B cell (primary cell): ENCODE results near the gene AKAP6. TPM values are rescaled to one million over a fixed set of nuclear protein-coding genes. Genes with fewer than 3 reads are reported as not detected.
"Not testable (repeated sequence)": the region's sequence is repeated elsewhere in the genome, so short reads cannot be mapped to it uniquely, and the experiment has no call there.

Source experiments
- ATAC-seq: fragments of 200-7000 bp; cut with Tn5 transposase; one replicate; pipeline ENCODE4 v1.10.0; 2021; ENCODE audit warnings: low read depth, mild to moderate bottlenecking, moderate number of reproducible peaks, moderate library complexity
- CTCF ChIA-PET: fragments of 350-600 bp; sonication (Branson Sonifier 250); formaldehyde crosslinking; loops from one replicate; lab custom pipeline; 2021; ENCODE audit warnings: antibody characterized with exemption, inconsistent platforms; lab: Charles Lee
- POLR2A ChIA-PET: fragments of 350-600 bp; sonication (Branson Sonifier 250); formaldehyde crosslinking; loops from one replicate; lab custom pipeline; 2021; ENCODE audit warnings: antibody characterized with exemption; lab: Charles Lee
- DNase-seq: peaks from one replicate; pipeline ENCODE4 v3.0.0; 2013
- H2AFZ ChIP-seq: 2 replicates; pipeline ENCODE4 v1.6.1; 2012; ENCODE audit warnings: mild to moderate bottlenecking, low read depth, low read length; ENCODE audit not compliant: insufficient read depth, poor library complexity, severe bottlenecking
- H3K27ac ChIP-seq, 2 donors: 1 replicate in 1 of 2; 2 replicates in 1 of 2; pipeline ENCODE4 v1.5.1; 2012 to 2013; ENCODE audit warnings: low read length in 2 of 2, mild to moderate bottlenecking in 2 of 2, moderate library complexity in 1 of 2
- H3K27me3 ChIP-seq, 4 experiments: fragments of 200-600 bp in 1 of 4; sonication (generic) in 1 of 4; replicated peaks in 1 of 4; 1 replicate in 2 of 4; 2 replicates in 2 of 4; pipeline versions ENCODE4 v1.6.1 to v1.7.0; 2013 to 2016; ENCODE audit warnings: low read length in 3 of 4, mild to moderate bottlenecking in 2 of 4, mixed read lengths in 1 of 4, moderate library complexity in 1 of 4; ENCODE audit not compliant: insufficient read depth in 4 of 4, control insufficient read depth in 3 of 4; ENCODE audit errors: control extremely low read depth in 1 of 4
- H3K36me3 ChIP-seq, 2 experiments: replicated peaks in 1 of 2; 1 replicate in 1 of 2; 2 replicates in 1 of 2; pipeline versions ENCODE4 v1.6.1 to v1.7.1; 2013; ENCODE audit warnings: low read length in 1 of 2; ENCODE audit not compliant: insufficient read depth in 2 of 2, control insufficient read depth in 1 of 2; ENCODE audit errors: control extremely low read depth in 1 of 2, extremely low read depth in 1 of 2
- H3K4me1 ChIP-seq, 2 donors: fragments of 200-600 bp in 1 of 2; sonication (generic) in 1 of 2; 1 replicate in 1 of 2; 2 replicates in 1 of 2; pipeline versions ENCODE4 v1.5.1 to v1.6.1; 2013 to 2017; ENCODE audit warnings: low read length in 2 of 2; ENCODE audit not compliant: control insufficient read depth in 2 of 2, insufficient read depth in 2 of 2
- H3K4me2 ChIP-seq: replicated peaks from 2 replicates; pipeline ENCODE3; 2012; ENCODE audit warnings: mild to moderate bottlenecking, low read depth, low read length; ENCODE audit not compliant: poor library complexity, severe bottlenecking
- H3K4me3 ChIP-seq, 5 experiments: fragments of 200-600 bp in 1 of 5; sonication (generic) in 1 of 5; 1 replicate in 3 of 5; 2 replicates in 2 of 5; pipeline versions ENCODE4 v1.5.1 to v1.7.0; 2011 to 2016; ENCODE audit warnings: low read length in 4 of 5, mild to moderate bottlenecking in 4 of 5, low read depth in 2 of 5, control low read depth in 1 of 5, moderate library complexity in 1 of 5; ENCODE audit not compliant: insufficient read depth in 1 of 5; ENCODE audit errors: control extremely low read depth in 1 of 5, extremely low read depth in 1 of 5
- H3K79me2 ChIP-seq: fragments of 200-600 bp; sonication (generic); one replicate; pipeline ENCODE4 v1.6.0; 2016; ENCODE audit warnings: low read length; ENCODE audit not compliant: control insufficient read depth, insufficient read depth
- H3K9ac ChIP-seq: fragments of 200-600 bp; sonication (generic); 2 replicates; pipeline ENCODE4 v1.6.1; 2017; ENCODE audit warnings: mild to moderate bottlenecking, low read length, moderate library complexity
- H3K9me3 ChIP-seq, 3 donors: one replicate each; pipeline versions ENCODE4 v1.6.1 to v1.7.1; 2013; ENCODE audit warnings: low read length in 2 of 3; ENCODE audit not compliant: control insufficient read depth in 2 of 3, insufficient read depth in 1 of 3; ENCODE audit errors: control extremely low read depth in 1 of 3
- H4K20me1 ChIP-seq: 2 replicates; pipeline ENCODE4 v1.6.0; 2012; ENCODE audit warnings: mild to moderate bottlenecking, low read length; ENCODE audit not compliant: insufficient read depth, control insufficient read depth, poor library complexity, severe bottlenecking
- H3K27ac Mint-ChIP-seq: one replicate; pipeline ENCODE4 v1.8.0; 2021; ENCODE audit warnings: mixed read lengths
- H3K27me3 Mint-ChIP-seq: one replicate; pipeline ENCODE4 v1.8.0; 2021; ENCODE audit warnings: mixed read lengths
- H3K4me1 Mint-ChIP-seq: one replicate; pipeline ENCODE4 v1.8.0; 2021; ENCODE audit warnings: mixed read lengths
- H3K4me3 Mint-ChIP-seq: one replicate; pipeline ENCODE4 v1.8.0; 2021; ENCODE audit warnings: mixed read lengths
- H3K9me3 Mint-ChIP-seq: one replicate; pipeline ENCODE4 v1.8.0; 2022; ENCODE audit warnings: mixed read lengths; ENCODE audit not compliant: insufficient read depth
- EZH2 ChIP-seq: IDR thresholded peaks from 2 replicates; pipeline ENCODE4 v1.6.1; 2012; ENCODE audit warnings: borderline replicate concordance, low read depth, mild to moderate bottlenecking, moderate library complexity, low read length; ENCODE audit not compliant: insufficient read depth, poor library complexity, severe bottlenecking
- WGBS: methylation state at CpG from one replicate; pipeline ENCODE4 v1.1.5; 2013; ENCODE audit warnings: missing lambda C conversion rate; ENCODE audit not compliant: insufficient coverage; 5-methylcytosine and 5-hydroxymethylcytosine counted together
- intact Hi-C: fragments of 100-400 bp; cut with micrococcal nuclease; formaldehyde crosslinking; loops from one replicate; pipeline ENCODE4 v1.10.0; 2022
- polyA plus RNA-seq: library from polyadenylated mRNA; depleted of rRNA; stranded (reverse); fragments of >200 nt; gene quantifications from 2 replicates; pipeline ENCODE4 v1.2.3, GENCODE V29; 2012
- total RNA-seq, 2 donors: library from RNA; stranded (reverse); fragments of 120-200 nt in 1 of 2; gene quantifications; 1 replicate in 1 of 2; 2 replicates in 1 of 2; pipeline versions ENCODE4 v1.2.3 to v1.2.4, GENCODE V29; 2013 to 2022
- TF ChIP-seq, protein P1 (sequence below): fragments of 200-600 bp; IDR thresholded peaks from one replicate; pipeline ENCODE4 v1.8.0; 2022; ENCODE audit warnings: antibody characterized with exemption, mild to moderate bottlenecking

The AKAP6 gene
- total and polyA plus RNA-seq, 2 donors (not counting 1 experiment from before 2014, with no cell fraction given), result 1.4 to 2.8 TPM

DNA sequence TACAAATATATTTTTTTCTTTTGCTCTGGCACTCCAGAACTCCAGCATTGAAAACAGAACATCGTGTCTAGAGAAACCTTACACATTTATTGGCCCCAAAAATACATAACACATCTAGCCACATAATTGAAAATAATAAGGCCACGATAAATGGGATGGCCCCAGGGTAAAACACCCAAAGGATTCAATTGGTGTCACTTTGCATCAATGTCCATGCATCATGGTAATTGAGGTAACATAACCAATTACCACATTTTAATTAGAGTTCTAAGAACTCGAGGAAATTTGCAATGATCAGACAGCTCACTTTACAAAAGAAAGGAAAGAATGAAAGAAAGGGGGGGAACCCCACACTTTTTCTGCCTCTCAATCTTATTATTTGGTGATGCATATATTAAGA lies 457.8 kb downstream of the AKAP6 start:
- intact Hi-C loops, result no loop called here
- POLR2A ChIA-PET, result no interaction called here

DNA sequence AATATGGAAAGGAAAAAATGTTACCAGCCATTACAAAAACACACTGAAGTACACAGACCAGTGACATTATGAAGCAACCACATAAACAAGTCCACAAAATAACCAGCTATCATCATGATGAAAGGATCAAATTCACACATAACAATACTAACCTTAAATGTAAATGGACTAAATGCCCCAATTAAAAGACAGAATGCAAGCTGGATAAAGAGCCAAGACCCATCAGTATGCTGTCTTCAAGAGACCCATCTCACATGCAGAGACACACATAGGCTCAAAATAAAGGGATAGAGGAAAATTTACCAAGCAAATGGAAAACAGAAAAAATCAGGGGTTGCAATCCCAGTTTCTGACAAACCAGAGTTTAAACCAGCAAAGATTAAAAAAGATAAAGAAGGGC lies 463.9 kb downstream of the AKAP6 start:
- CTCF ChIA-PET, H3K27me3 ChIP-seq, ATAC-seq, POLR2A ChIA-PET, H3K4me3 ChIP-seq, H3K27ac Mint-ChIP-seq, H3K4me1 Mint-ChIP-seq, H2AFZ ChIP-seq, H3K4me2 ChIP-seq, intact Hi-C loops, H3K4me3 Mint-ChIP-seq, H3K27ac ChIP-seq, H4K20me1 ChIP-seq, DNase-seq, H3K27me3 Mint-ChIP-seq, H3K9ac ChIP-seq, H3K4me1 ChIP-seq, H3K36me3 ChIP-seq, H3K79me2 ChIP-seq: not testable (repeated sequence)
- peaks cover 10% of the 10 kb centered on the region for H3K9me3 Mint-ChIP-seq
- peaks cover 0 to 15% (median 1%) of the 10 kb centered on the region in 3 donors for H3K9me3 ChIP-seq

More for the DNA sequence above, 457.8 kb downstream of the AKAP6 start:
- no peak overlapping the region for H2AFZ ChIP-seq
- H3K4me2 ChIP-seq, result no peak overlapping the region
- no peak for TF ChIP-seq EZH2
- TF ChIP-seq, protein P1, sequence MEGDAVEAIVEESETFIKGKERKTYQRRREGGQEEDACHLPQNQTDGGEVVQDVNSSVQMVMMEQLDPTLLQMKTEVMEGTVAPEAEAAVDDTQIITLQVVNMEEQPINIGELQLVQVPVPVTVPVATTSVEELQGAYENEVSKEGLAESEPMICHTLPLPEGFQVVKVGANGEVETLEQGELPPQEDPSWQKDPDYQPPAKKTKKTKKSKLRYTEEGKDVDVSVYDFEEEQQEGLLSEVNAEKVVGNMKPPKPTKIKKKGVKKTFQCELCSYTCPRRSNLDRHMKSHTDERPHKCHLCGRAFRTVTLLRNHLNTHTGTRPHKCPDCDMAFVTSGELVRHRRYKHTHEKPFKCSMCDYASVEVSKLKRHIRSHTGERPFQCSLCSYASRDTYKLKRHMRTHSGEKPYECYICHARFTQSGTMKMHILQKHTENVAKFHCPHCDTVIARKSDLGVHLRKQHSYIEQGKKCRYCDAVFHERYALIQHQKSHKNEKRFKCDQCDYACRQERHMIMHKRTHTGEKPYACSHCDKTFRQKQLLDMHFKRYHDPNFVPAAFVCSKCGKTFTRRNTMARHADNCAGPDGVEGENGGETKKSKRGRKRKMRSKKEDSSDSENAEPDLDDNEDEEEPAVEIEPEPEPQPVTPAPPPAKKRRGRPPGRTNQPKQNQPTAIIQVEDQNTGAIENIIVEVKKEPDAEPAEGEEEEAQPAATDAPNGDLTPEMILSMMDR, result no peak
- WGBS, result 57% methylated on average over 1 of the region's 3 CpGs
- ATAC-seq (no peak), DNase-seq (no peak)
- no peaks in the 10 kb centered on the region for H3K79me2 ChIP-seq
- Mint-ChIP-seq H3K9me3 (peaks cover 5% of the 10 kb centered on the region), H3K27me3 (no peaks in the 10 kb centered on the region), H3K4me3 (no peak overlapping the region), H3K27ac (no peak overlapping the region), H3K4me1 (no peaks in the 10 kb centered on the region)
- H3K27me3 ChIP-seq, result no peaks in the 10 kb centered on the region
- no peak overlapping the region for H3K27ac ChIP-seq
- no peaks in the 10 kb centered on the region for H3K36me3 ChIP-seq
- H3K9me3 ChIP-seq, result peaks cover 0 to 15% (median 1%) of the 10 kb centered on the region in 3 donors
- CTCF ChIA-PET, result no interaction called here
- H4K20me1 ChIP-seq, result no peaks in the 10 kb centered on the region
- no peak overlapping the region for H3K4me3 ChIP-seq
- H3K9ac ChIP-seq, result no peak overlapping the region
- no peaks in the 10 kb centered on the region for H3K4me1 ChIP-seq
